Vagina (tissue), 2 donors: Measurements from ENCODE around the gene BICD2.

Experiments
- CTCF ChIP-seq, 3 experiments: fragments of 450-650 bp in 2 of 3; fragments of 200-600 bp in 1 of 3; sonication (generic) in 1 of 3; IDR thresholded peaks; one replicate each; pipeline ENCODE4 v1.5.1; 2017 to 2019; ENCODE audit warnings: antibody characterized with exemption in 3 of 3, mild to moderate bottlenecking in 2 of 3, moderate library complexity in 2 of 3
- POLR2A ChIP-seq, 2 donors: fragments of 450-650 bp; IDR thresholded peaks; one replicate each; pipeline ENCODE4 v1.6.1; 2017; ENCODE audit warnings: antibody characterized with exemption in 2 of 2, mild to moderate bottlenecking in 2 of 2, moderate library complexity in 2 of 2
- POLR2AphosphoS5 ChIP-seq, 2 donors: sonication (generic); formaldehyde crosslinking; IDR thresholded peaks; one replicate each; pipeline ENCODE4 v1.9.0; 2017; ENCODE audit warnings: antibody characterized with exemption in 2 of 2, mild to moderate bottlenecking in 2 of 2, low read depth in 1 of 2; ENCODE audit not compliant: insufficient read depth in 1 of 2

GRCh38 chr9:92735636-92736562 is 28.7 kb downstream of the BICD2 start:
- TF ChIP-seq POLR2A (IDR thresholded peaks at IDR 0.05), result no peak
- no peak for TF ChIP-seq CTCF (IDR thresholded peaks at IDR 0.05)
- no peak for TF ChIP-seq POLR2AphosphoS5 (IDR thresholded peaks at IDR 0.05; ENCODE audit: insufficient read depth in 1 of 2, low read depth in 1 of 2)
